NCI-H1930 (cell line): ENCODE measurements around the gene RAD54L.
"Not testable (repeated sequence)": the region's sequence is repeated elsewhere in the genome, so short reads cannot be mapped to it uniquely, and the experiment has no call there.

Experiments used
- DNase-seq, 2 experiments: peaks; one replicate each; lab custom pipeline; 2025; lab: John Stamatoyannopoulos, UW

The RAD54L gene

DNA sequence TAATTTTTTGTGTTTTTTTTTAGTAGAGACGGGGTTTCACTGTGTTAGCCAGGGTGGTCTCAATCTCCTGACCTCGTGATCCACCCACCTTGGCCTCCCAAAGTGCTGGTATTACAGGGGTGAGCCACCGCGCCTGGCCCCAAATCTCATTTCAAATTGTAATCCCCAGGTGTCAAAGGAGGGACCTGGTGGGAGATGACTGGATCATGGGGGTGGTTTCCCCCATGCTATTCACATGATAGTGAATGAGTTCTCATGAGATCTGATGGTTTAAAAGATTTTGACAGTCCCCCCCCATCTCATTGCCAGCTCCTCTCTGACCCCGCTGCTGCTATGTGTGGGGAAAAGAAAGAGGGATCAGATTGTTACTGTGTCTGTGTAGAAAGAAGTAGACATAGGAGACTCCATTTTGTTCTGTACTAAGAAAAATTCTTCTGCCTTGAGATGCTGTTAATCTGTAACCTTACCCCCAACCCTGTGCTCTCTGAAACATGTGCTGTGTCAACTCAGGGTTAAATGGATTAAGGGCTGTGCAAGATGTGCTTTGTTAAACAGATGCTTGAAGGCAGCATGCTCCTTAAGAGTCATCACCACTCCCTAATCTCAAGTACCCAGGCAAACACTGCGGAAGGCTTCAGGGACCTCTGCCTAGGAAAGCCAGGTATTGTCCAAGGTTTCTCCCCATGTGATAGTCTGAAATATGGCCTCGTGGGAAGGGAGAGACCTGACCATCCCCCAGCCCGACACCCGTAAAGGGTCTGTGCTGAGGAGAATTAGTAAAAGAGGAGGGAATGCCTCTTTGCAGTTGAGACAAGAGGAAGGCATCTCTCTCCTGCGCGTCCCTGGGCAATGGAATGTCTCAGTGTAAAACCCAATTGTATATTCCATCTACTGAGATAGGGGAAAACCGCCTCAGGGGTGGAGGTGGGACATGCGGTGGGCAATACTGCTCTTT, 72.7 kb downstream of the RAD54L start:
- not testable (repeated sequence) for DNase-seq

- not testable (repeated sequence) for DNase-seq
These were observed 74.6 kb downstream of the RAD54L start for GRCh38 chr1:46322191-46322590.

DNA sequence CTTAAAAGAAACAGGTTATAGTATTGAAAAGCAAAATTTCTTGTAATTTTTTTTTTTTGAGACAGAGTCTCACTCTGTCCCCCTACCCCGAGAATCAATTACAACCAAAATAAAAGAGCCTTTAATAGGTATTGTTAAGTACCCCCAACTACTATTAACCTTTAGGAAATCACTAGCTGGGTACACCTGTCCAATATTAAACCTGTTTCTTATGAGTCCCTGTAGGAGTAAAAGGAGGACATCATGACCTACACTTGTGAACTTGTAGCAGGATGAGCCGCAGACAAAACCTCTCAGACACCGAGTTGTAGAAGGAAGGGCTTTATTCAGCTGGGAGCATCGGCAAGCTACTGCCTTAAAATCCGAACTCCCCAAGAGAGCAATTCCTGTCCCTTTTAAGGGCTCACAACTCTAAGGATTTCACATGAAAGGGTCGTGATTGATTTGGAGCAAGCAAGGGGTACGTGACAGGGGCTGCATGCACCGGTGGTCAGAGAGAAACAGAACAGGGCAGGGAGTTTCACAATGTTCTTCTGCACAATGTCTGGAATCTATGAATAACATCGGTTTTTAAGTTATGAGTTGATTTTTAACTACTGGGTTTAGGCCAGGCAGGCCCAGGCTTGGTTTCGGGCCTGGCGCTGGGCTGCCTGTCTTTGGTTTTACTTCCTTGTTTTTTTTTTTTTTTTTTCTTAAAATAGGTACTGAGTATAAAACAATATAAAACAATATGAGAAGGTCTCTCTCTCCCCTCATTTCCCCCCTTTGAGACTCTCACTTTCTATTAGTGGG, 77.9 kb downstream of the RAD54L start:
- DNase-seq = not testable (repeated sequence)
